GM12878 (cell line): Measurements from ENCODE around the gene USP2. TPM values are rescaled to one million over a fixed set of nuclear protein-coding genes. Genes with fewer than 3 reads are reported as not detected.
A peak's percentile ranks its signal among the peaks of the same experiment; 100 is the strongest.

Source experiments
- ATAC-seq: fragments of 200-7000 bp; cut with Tn5 transposase; 3 replicates; pipeline ENCODE4 v1.9.1; 2020; ENCODE audit warnings: mild to moderate bottlenecking, moderate library complexity
- BruUV-seq: library from RNA; stranded (reverse); fragments of 400-500 nt; replicated peaks from 2 replicates; lab custom pipeline; 2021; lab: Mats Ljungman, UMichigan
- CTCF ChIA-PET: fragments of 300-600 bp; sonication (Branson Sonifier 250); formaldehyde crosslinking; extraction: SDS; loops from one replicate; lab custom pipeline; 2021; ENCODE audit warnings: inconsistent platforms; lab: Yijun Ruan, JAX
- POLR2A ChIA-PET: fragments of 350-600 bp; formaldehyde crosslinking; extraction: SDS; loops from one replicate; lab custom pipeline; 2021; ENCODE audit warnings: inconsistent platforms; lab: Charles Lee
- RAD21 ChIA-PET: fragments of 300-600 bp; sonication (Branson Sonifier 250); formaldehyde crosslinking; loops from one replicate; lab custom pipeline; 2023; ENCODE audit warnings: antibody characterized with exemption; ENCODE audit not compliant: unreplicated experiment; lab: Charles Lee
- SMC1A ChIA-PET: fragments of 300-600 bp; sonication (Branson Sonifier 250); formaldehyde crosslinking; loops from one replicate; lab custom pipeline; 2023; ENCODE audit not compliant: unreplicated experiment, uncharacterized antibody; lab: Charles Lee
- DNase-seq: peaks from one replicate; pipeline ENCODE4 v3.0.0-alpha.2; 2011; ENCODE audit warnings: low read depth, low spot score
- FAIRE-seq: peaks from 3 replicates; lab custom pipeline; 2011; peaks lifted over from hg19 to GRCh38; lab: Jason Lieb, UNC
- H2AFZ ChIP-seq: 2 replicates; pipeline ENCODE4 v1.6.0; 2011; ENCODE audit warnings: low read depth, low read length, control low read depth; ENCODE audit not compliant: control insufficient read depth
- H3K27ac ChIP-seq: 2 replicates; pipeline ENCODE4 v1.5.1; 2011; ENCODE audit warnings: control low read depth; ENCODE audit not compliant: control insufficient read depth, insufficient read depth
- H3K27me3 ChIP-seq, 2 experiments: replicated peaks in 1 of 2; 2 replicates each; pipeline versions ENCODE4 v1.6.0 to v1.6.1; 2011; ENCODE audit warnings: low read length in 1 of 2; ENCODE audit not compliant: control insufficient read depth in 2 of 2, insufficient read depth in 2 of 2
- H3K36me3 ChIP-seq, 2 experiments: 2 replicates each; pipeline ENCODE4 v1.5.1; 2011; ENCODE audit warnings: low read length in 1 of 2; ENCODE audit not compliant: control insufficient read depth in 2 of 2, insufficient read depth in 2 of 2
- H3K4me1 ChIP-seq: 2 replicates; pipeline ENCODE4 v1.6.1; 2011; ENCODE audit warnings: mild to moderate bottlenecking, low read length, moderate library complexity, mixed read lengths; ENCODE audit not compliant: control insufficient read depth, insufficient read depth
- H3K4me2 ChIP-seq: 2 replicates; pipeline ENCODE4 v1.6.0; 2011; ENCODE audit warnings: control low read depth; ENCODE audit not compliant: control insufficient read depth, insufficient read depth
- H3K4me3 ChIP-seq: fragments of 200-600 bp; sonication (generic); 2 replicates; pipeline ENCODE4 v1.5.1; 2016
- H3K79me2 ChIP-seq: 2 replicates; pipeline ENCODE4 v1.6.0; 2011; ENCODE audit warnings: low read length; ENCODE audit not compliant: control insufficient read depth, insufficient read depth
- H3K9ac ChIP-seq: 2 replicates; pipeline ENCODE4 v1.8.0; 2011; ENCODE audit warnings: low read length, control low read depth, mixed read lengths; ENCODE audit not compliant: control insufficient read depth, insufficient read depth
- H3K9me3 ChIP-seq: replicated peaks from 3 replicates; pipeline ENCODE4 v1.5.1; 2011; ENCODE audit warnings: mild to moderate bottlenecking, low read length; ENCODE audit not compliant: control insufficient read depth, insufficient read depth
- H4K20me1 ChIP-seq: 2 replicates; pipeline ENCODE4 v1.6.0; 2011; ENCODE audit not compliant: control insufficient read depth, insufficient read depth
- ATF2 ChIP-seq: IDR thresholded peaks from 2 replicates; pipeline ENCODE4 v1.6.1; 2012; ENCODE audit warnings: low read length, inconsistent platforms
- ATF7 ChIP-seq: fragments of 450-650 bp; IDR thresholded peaks from 2 replicates; pipeline ENCODE4 v1.6.1; 2016; ENCODE audit warnings: low read depth, mild to moderate bottlenecking
- CREM ChIP-seq: IDR thresholded peaks from 2 replicates; pipeline ENCODE4 v1.6.1; 2014; ENCODE audit warnings: antibody characterized with exemption, low read depth
- EP300 ChIP-seq, 2 experiments: fragments of 150-350 bp in 1 of 2; IDR thresholded peaks; 2 replicates each; pipeline ENCODE4 v1.6.1; 2011 to 2012; ENCODE audit warnings: low read depth in 2 of 2, low read length in 2 of 2, borderline replicate concordance in 1 of 2, improper control_type of control experiment in 1 of 2, inconsistent platforms in 1 of 2; ENCODE audit not compliant: control insufficient read depth in 1 of 2
- NFYB ChIP-seq: IDR thresholded peaks from 2 replicates; pipeline ENCODE4 v1.6.1; 2011; ENCODE audit warnings: low read depth, mild to moderate bottlenecking, low read length, improper control_type of control experiment, moderate library complexity; ENCODE audit not compliant: insufficient read depth
- NR2F1 ChIP-seq: fragments of 450-650 bp; conservative IDR thresholded peaks from 2 replicates; pipeline ENCODE4 v1.6.1; 2017; ENCODE audit warnings: mild to moderate bottlenecking
- PAX5 ChIP-seq: IDR thresholded peaks from 2 replicates; pipeline ENCODE4 v1.6.1; 2011; ENCODE audit warnings: low read depth, low read length, borderline replicate concordance
- POU2F2 ChIP-seq: IDR thresholded peaks from 3 replicates; pipeline ENCODE4 v1.6.1; 2011; ENCODE audit warnings: low read depth, mild to moderate bottlenecking, low read length, borderline replicate concordance
- RCOR1 ChIP-seq: conservative IDR thresholded peaks from 2 replicates; pipeline ENCODE4 v1.6.1; 2012; ENCODE audit warnings: low read depth, low read length, improper control_type of control experiment
- SPI1 ChIP-seq: IDR thresholded peaks from 2 replicates; pipeline ENCODE4 v1.6.1; 2011; ENCODE audit warnings: low read depth, mild to moderate bottlenecking, low read length, moderate library complexity, borderline replicate concordance; ENCODE audit not compliant: insufficient read depth
- TCF12 ChIP-seq: IDR thresholded peaks from 2 replicates; pipeline ENCODE4 v1.6.1; 2011; ENCODE audit warnings: low read depth, mild to moderate bottlenecking, low read length
- ZNF687 ChIP-seq: fragments of 450-650 bp; IDR thresholded peaks from 2 replicates; pipeline ENCODE4 v1.6.1; 2017; ENCODE audit warnings: mild to moderate bottlenecking, moderate library complexity
- WGBS: methylation state at CpG from one replicate; pipeline ENCODE4 v1.1.6; 2016; ENCODE audit warnings: low lambda C conversion rate; ENCODE audit not compliant: insufficient replicate concordance, insufficient coverage; ENCODE audit errors: missing lambda C conversion rate; 5-methylcytosine and 5-hydroxymethylcytosine counted together
- in situ Hi-C: fragments of 300-500 bp; cut with MboI; formaldehyde crosslinking; loops from 9 replicates; pipeline ENCODE4 v1.14.3; 2018; ENCODE audit warnings: mixed read lengths
- intact Hi-C: fragments of 100-400 bp; cut with micrococcal nuclease; formaldehyde crosslinking; loops from one replicate; pipeline ENCODE4 v1.14.2; 2022; ENCODE audit not compliant: unreplicated experiment
- polyA plus RNA-seq, 11 experiments: library from polyadenylated mRNA; depleted of rRNA in 4 of 11; unstranded in 6 of 11; stranded (reverse) in 5 of 11; fragments of >200 nt; fragmentation: Nextera tagmentation in 4 of 11; fragmentation: Illumina TruSeq in 1 of 11; extraction: Ambion mirVana in 4 of 11; extraction: Trizol in 1 of 11; gene quantifications; 1 replicate in 1 of 11; 2 replicates in 10 of 11; pipeline versions ENCODE4 v1.2.1 to v1.2.3, GENCODE V29; 2011 to 2016; ENCODE audit warnings: inconsistent platforms in 2 of 11, missing spikeins in 2 of 11, low read depth in 1 of 11
- total RNA-seq, 4 experiments: library from RNA; depleted of rRNA in 3 of 4; stranded (reverse); fragments of >200 nt in 3 of 4; fragmentation: Illumina TruSeq in 1 of 4; extraction: Trizol in 1 of 4; gene quantifications; 2 replicates each; pipeline versions ENCODE4 v1.2.1 to v1.2.3, GENCODE V29; 2013 to 2021
- TF ChIP-seq, protein P1 (sequence below), 3 experiments: IDR thresholded peaks in 2 of 3; conservative IDR thresholded peaks in 1 of 3; 2 replicates each; pipeline ENCODE4 v1.5.1; 2011; ENCODE audit warnings: low read depth in 3 of 3, low read length in 3 of 3, mild to moderate bottlenecking in 3 of 3, control low read depth in 2 of 3, moderate library complexity in 2 of 3, inconsistent platforms in 1 of 3, mixed read lengths in 1 of 3; ENCODE audit not compliant: control insufficient read depth in 2 of 3, insufficient read depth in 1 of 3; ENCODE audit errors: extremely low read depth in 1 of 3

USP2 gene
- total and polyA plus RNA-seq, 10 of the 15 experiments (the other 5 are each of a cell fraction or from before 2014, with no cell fraction given): 0.03 to 0.13 (median 0.06) TPM; not detected in 4

- SMC1A ChIA-PET: interaction anchor here (0.5 to 1.6 kb wide), 5 partner anchors 8 to 52 kb away, joined by 3 read pairs; no protein-coding TSS in a partner anchor
- H3K4me1 ChIP-seq: peaks cover 35% of the 10 kb centered on the region
- POLR2A ChIA-PET: interaction anchor here (0.6 to 1.2 kb wide), 2 partner anchors 11 to 23 kb away, joined by 3 to 5 read pairs; no protein-coding TSS in a partner anchor
- WGBS: 10% methylated on average over 29 of the region's 29 CpGs
- H3K4me2 ChIP-seq: peak overlapping the region; percentile 87
- peaks cover 0 to 6% of the 10 kb centered on the region in 2 experiments; a peak in 1 of 4 replicates for H3K36me3 ChIP-seq
- RAD21 ChIA-PET: interaction anchor here (0.6 to 2.1 kb wide), 5 partner anchors 7 to 146 kb away, joined by 3 to 4 read pairs (median 3); no protein-coding TSS in a partner anchor
- peak overlapping the region; percentile 34; the same call in 1 of the 2 replicates for H3K9ac ChIP-seq
- H3K27me3 ChIP-seq: peaks cover 1 to 15% of the 10 kb centered on the region in 2 experiments; a peak in 3 of 4 replicates
- no peak for DNase-seq
- H3K4me3 ChIP-seq: peak overlapping the region; percentile 57
- FAIRE-seq: no peak
- no peaks in the 10 kb centered on the region for H4K20me1 ChIP-seq
- no peaks in the 10 kb centered on the region for H3K9me3 ChIP-seq
- peak overlapping the region; percentile 61 for H2AFZ ChIP-seq
- CTCF ChIA-PET: interaction anchor here (0.8 to 2.8 kb wide), 4 partner anchors 8 to 23 kb away, joined by 4 to 11 read pairs (median 6); no protein-coding TSS in a partner anchor
- no peaks in the 10 kb centered on the region for H3K79me2 ChIP-seq
- BruUV-seq: no TSS peak
- peak; percentile 61 for ATAC-seq
- intact Hi-C loops (no loop called here), in situ Hi-C loops (no loop called here)
- H3K27ac ChIP-seq: no peak overlapping the region
- no peak for TF ChIP-seq POU2F2
- TF ChIP-seq ATF7: peak; percentile 65
- peak; percentile 81 for TF ChIP-seq NR2F1
- peak; percentile 83 for TF ChIP-seq ZNF687
- no peak for TF ChIP-seq PAX5
- TF ChIP-seq, protein P1, sequence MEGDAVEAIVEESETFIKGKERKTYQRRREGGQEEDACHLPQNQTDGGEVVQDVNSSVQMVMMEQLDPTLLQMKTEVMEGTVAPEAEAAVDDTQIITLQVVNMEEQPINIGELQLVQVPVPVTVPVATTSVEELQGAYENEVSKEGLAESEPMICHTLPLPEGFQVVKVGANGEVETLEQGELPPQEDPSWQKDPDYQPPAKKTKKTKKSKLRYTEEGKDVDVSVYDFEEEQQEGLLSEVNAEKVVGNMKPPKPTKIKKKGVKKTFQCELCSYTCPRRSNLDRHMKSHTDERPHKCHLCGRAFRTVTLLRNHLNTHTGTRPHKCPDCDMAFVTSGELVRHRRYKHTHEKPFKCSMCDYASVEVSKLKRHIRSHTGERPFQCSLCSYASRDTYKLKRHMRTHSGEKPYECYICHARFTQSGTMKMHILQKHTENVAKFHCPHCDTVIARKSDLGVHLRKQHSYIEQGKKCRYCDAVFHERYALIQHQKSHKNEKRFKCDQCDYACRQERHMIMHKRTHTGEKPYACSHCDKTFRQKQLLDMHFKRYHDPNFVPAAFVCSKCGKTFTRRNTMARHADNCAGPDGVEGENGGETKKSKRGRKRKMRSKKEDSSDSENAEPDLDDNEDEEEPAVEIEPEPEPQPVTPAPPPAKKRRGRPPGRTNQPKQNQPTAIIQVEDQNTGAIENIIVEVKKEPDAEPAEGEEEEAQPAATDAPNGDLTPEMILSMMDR (IDR thresholded peaks at IDR 0.05 in 2 of 3, conservative IDR thresholded peaks at IDR 0.05 in 1 of 3; ENCODE audit: control insufficient read depth in 2 of 3, extremely low read depth in 1 of 3, insufficient read depth in 1 of 3, low read depth in 3 of 3, low read length in 3 of 3): 0 out of 6 replicates have a peak, but pooled peaks of 2 of the 3 experiments have one; percentile 0 to 5
- TF ChIP-seq RCOR1: no peak
- 0 out of 2 replicates have a peak, but pooled peaks have one; percentile 23 for TF ChIP-seq CREM
- peak; percentile 61; the same call in 1 of the 2 replicates for TF ChIP-seq TCF12
- TF ChIP-seq NFYB: no peak
- no peak for TF ChIP-seq EP300 (IDR thresholded peaks at IDR 0.05; ENCODE audit: borderline replicate concordance in 1 of 2, control insufficient read depth in 1 of 2, low read depth in 2 of 2, low read length in 2 of 2)
- TF ChIP-seq ATF2: no peak
- TF ChIP-seq SPI1: no peak
Observed at GRCh38 chr11:119315131-119316015, 66.1 kb downstream of the USP2 start.
